Kidney capillary endothelial cell (primary cell): ENCODE measurements around the gene CYP27C1.
"Not testable (repeated sequence)": the region's sequence is repeated elsewhere in the genome, so short reads cannot be mapped to it uniquely, and the experiment has no call there.

Experiments used
- DNase-seq: peaks from one replicate; pipeline ENCODE4 v3.0.0-alpha.2; 2018; ENCODE audit warnings: low spot score

The CYP27C1 gene, protein sequence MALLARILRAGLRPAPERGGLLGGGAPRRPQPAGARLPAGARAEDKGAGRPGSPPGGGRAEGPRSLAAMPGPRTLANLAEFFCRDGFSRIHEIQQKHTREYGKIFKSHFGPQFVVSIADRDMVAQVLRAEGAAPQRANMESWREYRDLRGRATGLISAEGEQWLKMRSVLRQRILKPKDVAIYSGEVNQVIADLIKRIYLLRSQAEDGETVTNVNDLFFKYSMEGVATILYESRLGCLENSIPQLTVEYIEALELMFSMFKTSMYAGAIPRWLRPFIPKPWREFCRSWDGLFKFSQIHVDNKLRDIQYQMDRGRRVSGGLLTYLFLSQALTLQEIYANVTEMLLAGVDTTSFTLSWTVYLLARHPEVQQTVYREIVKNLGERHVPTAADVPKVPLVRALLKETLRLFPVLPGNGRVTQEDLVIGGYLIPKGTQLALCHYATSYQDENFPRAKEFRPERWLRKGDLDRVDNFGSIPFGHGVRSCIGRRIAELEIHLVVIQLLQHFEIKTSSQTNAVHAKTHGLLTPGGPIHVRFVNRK

DNA sequence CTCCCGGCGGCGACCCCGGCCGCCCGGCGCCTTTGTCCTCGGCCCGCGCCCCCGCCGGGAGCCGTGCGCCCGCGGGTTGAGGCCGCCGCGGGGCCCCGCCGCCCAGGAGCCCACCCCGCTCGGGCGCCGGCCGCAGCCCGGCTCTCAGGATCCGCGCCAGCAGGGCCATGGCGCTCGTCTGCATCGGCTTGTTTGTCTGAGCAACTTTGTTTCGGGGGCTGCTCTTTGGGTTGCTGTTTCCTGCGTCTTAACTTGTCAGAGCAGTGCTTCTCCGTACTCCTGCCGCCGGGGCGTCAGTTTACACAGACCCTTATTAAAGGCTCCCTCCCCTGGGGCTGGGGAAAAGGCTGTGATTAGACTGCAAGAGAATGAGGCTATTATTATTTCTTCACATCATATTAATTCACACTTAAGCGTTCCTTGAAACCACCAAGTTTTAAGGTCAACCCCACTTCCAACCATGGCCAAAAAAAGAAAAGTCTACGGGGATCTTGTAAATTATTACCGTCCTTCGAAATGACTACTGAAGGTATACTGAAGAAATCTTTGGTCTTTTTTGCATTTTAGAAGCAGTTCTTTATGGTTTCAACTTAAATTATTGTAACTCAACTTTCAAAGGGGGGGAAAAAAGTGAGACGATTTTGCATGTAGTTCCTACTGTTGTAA, at the start of gene CYP27C1:
Gene CYP27C1 (minus strand): TSS at position 198 of the 666 bp plus-strand sequence. CDS start 29 bp downstream, at position 169.
- no peak for DNase-seq

DNA sequence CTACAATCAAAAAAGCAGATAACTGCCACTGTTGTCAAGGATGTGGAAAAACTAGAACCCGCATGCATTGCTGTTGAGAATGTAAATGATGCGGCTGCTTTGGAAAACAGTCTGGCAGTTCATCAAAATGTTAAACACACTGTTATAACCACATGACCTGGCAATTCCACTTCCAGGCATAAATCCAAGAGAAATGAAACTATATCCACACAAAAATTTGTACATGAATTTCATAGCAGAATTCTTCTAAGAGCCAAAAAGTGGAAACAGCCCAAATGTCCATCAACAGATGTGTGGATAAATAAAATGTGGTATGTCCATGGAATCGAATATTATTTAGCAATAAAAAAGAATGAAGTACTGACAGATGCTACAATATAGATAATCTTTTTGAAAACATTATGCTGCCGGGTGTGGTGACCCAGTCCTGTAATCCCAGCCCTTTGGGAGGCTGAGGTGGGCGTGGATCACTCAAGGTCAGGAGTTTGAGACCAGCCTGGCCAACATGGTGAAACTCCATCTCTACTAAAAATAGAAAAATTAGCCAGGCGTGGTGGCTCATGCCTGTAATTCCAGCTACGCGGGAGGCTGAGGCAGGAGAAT, 41.8 kb upstream of the CYP27C1 start:
- DNase-seq: no peak

DNA sequence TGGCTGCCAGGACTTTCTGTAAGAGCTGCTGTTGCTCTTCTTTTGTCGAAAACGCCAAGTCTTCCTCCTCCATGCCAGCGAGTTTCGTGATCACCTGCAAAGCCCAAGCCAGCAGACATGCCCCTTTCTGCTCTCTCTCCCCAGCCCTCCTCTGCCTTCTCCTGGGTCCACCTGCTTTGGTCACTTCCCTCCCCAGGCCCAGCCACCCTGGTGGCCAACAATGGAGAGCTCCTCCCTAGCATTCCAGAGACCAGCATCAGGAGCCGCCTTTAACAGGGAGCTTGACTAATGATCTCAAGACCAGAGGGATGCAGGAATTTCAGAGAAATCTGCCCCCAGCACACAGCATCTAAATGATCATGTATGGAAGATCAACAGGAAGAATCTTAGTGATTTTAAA, 39.3 kb upstream of the CYP27C1 start:
- DNase-seq: no peak

DNA sequence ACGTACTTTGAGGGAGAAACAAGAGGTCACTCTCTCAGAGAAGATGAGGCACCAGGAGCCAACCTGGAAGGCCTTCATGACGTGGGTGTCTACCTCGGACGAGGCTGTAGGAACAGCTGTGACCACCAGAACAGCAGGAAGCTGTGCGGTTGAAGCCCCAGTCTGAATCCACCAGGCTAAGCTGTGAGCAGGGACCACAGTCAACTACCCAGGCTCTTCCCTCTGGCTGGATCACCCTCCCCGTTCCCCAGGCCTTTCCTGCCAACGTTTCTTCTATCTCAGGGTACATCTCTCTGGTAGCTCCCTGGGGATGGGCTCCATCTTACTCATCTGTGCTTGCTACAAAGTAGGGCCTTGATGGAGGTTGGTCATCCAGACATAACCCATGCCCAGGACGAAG, 36.8 kb upstream of the CYP27C1 start:
- DNase-seq: no peak

DNA sequence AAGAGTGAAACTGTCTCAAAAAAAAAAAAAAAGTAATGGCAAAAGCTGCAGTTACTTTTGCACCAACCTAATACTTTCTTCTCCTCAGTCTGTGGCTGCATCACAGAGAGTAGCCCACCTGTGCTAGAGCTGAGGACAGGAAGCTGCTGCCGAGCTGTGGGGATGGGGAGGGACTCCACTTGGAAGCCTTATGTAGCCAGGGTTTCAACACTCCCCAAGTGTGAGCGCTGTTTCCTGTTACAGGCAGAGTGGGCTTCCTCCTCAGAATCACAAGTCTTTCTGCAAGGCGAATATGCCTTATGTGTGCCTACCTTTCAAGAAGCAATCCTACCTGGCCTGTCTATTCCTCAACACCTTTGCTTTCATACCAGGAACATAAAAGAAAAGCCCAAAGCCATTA, 36.3 kb upstream of the CYP27C1 start:
- DNase-seq: no peak

DNA sequence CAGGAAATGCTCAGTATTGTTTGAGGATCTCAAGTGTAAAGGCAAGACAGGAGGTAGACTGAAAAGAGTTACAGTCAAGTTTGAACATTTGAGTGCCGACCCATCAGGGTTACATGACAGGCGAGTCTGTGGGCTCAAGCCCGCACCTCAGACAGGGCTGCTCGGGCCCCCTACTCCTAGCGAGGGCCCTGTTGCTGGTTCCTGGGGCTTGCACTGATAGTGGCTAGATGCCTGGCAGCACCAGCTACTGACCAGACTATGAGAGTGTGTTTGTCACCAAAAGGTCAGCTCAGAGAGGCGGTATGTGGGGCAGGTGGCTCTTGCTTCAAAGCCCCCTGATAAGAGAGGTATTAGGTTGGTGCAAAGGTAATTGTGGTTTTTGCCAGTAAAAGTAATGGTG, 35.6 kb upstream of the CYP27C1 start:
- DNase-seq: no peak

DNA sequence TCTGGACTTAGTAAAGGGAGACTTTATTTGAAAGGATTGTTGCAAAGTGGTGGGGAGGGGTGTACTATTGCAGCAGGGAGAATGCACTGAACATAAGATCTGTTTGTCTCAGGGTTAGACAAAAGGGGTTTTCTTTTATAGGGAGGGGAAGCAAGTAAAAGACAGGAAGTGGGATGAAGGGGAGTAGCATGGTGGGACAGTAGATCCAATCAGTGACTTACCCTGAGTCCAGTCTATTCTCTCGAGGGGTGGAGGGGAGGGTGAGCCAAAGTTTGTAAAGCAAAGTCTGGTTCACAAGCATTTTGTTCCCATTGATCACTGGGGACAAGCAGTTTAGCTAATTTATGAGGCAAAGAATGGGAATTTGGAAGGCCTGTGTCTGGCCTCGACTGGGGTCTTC, 35.0 kb upstream of the CYP27C1 start:
- DNase-seq: no peak

DNA sequence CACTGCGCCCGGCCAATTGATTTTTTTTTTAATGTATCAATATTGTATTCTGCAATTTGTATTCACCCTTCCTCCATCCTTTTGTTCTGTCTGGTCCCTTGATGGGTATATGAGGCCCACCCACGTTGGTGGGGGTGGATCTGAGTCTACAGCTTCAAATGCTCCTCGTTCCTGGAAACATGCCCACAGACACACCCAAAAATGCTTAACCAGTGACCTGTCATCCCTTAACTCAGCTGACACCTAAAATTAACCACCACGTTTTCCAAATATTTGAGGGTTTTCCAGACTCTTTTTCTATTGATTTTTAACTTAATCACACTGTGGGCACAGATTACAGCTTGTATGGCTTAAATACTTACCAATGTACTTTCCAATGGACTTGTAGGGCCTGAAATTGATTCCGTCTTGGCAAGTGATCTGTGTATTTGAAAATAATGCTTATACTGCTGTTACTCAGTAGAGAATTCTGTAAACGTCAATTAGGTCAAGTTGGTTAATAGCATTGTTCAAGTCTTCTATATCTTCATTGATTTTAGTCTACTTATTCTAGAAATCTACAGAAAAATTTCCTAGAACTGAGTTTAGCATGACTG, 34.4 kb upstream of the CYP27C1 start:
- no peak for DNase-seq

DNA sequence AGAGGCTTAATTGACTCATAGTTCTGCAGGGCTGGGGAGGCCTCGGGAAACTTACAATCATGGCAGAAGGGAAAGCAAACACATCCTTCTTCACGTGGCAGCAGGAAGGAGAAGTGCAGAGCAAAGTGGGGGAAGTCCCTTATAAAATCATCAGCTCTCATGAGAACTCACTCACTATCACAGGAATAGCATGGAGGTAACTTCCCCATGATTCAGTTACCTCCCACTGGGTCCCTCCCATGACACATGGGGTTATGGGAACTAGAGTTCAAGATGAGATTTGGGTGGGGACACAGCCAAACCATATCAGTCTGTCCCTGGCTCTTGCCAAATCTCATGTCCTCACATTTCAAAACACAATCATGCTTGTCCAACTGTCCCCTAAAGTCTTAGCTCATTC, 21.1 kb upstream of the CYP27C1 start:
- DNase-seq: not testable (repeated sequence)

DNA sequence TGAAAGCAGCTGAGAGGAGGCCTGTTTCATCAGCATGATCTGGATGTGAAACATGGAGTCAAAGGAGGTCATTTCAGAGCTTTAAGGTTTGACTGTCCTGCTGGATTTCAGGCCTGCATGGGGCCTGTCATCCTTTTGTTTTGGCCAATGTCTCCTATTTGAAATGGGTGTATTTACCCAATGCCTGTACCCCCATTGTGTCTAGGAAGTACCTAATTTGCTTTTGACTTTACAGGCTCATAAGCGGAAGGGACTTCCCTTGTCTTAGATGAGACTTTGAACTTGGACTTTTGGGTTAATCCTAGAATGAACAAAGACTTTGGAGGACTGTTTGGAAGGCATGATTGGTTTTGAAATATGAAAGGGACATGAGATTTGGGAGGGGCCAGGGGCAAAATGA, 19.3 kb upstream of the CYP27C1 start:
- no peak for DNase-seq

DNA sequence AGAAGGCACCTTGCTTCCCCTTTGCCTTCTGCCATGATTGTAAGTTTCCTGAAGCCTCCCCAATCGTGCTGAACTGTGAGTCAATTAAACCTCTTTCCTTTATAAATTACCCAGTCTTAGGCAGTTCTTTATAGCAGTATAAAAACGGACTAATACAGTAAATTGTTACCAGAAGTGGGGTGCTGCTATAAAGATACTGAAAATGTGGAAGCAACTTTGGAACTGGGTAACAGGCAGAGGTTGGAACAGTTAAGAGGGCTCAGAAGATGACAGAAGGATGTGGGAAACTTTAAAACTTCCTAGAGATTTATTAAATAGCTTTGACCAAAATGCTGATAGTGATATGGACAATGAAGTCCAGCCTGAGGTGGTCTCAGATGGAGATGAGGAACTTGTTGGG, 17.7 kb upstream of the CYP27C1 start:
- DNase-seq: not testable (repeated sequence)

DNA sequence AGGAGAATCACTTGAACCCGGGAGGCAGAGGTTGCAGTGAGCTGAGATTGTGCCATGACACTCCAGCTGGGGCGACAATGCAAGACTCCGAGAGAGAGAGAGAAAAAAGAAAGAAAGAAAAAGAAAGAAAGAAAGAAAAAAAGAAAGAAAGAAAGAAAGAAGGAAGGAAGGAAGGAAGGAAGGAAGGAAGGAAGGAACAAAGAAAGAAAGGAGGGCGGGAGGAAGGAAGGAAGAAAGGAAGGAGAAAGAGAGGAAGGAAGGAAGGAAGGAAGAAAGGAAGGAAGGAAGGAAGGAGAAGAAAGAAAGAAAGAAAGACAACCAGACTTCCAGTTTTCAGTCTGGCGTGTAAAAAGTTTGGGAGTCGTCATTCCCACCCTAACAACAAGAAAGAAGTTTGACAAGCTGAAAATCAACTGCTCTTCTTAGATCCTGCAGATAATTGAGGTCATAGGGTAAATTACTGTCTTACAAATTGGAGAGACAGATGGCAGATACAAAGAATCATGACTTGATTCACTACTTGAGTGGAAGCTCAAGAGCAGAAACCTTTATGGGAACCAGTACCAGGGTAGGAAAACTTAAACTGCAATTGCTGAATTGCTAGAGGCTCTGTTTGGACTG, 15.1 kb upstream of the CYP27C1 start:
- DNase-seq: no peak

DNA sequence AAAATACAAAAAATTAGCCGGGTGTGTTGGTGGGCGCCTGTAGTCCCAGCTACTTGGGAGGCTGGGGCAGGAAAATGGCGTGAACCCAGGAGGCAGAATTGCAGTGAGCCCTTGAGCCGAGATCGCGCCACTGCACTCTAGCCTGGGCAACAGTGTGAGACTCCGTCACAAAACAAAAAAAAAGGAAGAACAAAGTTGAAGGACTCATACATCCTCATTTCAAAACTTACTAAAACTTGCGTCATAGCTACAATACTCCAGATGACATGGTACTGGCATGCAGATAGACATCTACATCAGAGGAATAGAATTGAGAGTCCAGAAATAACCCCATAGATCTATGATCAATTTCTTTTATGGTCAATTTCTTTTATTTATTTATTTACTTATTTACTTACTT, 13.6 kb upstream of the CYP27C1 start:
- DNase-seq: no peak

DNA sequence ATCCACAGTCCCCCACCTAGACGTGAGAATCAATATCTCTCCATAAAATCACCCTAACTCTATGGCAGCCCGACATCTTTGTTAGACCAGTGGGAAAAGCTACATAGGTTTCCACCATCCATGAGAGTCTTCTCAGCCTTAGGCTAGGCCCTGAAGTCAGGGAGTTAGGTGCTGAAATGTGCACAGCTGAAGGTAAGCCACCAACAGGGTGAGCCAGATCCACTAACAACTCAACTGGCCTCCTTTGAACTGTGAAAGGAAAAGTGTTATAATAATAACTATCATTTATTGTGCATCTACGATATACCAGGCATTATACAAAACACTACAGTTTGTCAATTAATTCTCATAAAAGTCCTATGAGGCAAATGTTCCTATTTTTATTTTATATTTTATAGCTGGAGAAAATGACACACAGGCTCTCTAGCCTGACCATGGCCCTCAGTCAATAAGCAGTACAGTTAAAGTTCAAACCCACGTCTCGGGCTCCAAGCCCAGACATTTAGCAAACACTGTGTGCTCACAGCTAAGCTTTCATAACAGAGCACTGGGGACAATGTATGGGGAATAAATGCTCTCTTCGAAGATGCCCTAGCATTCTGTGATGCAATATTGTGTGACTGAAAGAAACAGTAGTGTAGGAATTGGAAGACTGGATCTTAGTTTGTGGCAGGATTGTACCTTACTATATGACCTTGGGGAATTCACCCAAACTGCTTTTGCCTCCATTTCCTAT, 11.2 kb upstream of the CYP27C1 start:
- DNase-seq: no peak

DNA sequence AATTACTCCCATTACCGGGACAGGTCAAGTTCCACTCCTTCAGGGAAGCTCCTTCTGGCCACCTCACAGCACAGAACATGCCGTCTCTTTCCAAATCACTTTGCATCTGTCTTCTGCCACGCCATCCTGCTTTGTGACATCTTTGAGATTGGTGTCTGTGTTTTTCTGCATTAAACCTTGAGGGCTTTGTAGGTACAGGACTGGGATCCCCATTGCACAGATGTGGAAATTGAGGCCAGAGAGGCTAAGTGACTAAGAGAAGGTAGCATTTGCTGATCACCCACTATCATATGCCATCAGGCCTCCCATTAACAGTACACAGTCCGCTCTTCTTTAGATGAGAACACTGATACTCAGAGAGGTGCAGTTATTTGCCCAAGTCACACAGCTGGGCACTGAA, 9.5 kb upstream of the CYP27C1 start:
- DNase-seq: no peak

DNA sequence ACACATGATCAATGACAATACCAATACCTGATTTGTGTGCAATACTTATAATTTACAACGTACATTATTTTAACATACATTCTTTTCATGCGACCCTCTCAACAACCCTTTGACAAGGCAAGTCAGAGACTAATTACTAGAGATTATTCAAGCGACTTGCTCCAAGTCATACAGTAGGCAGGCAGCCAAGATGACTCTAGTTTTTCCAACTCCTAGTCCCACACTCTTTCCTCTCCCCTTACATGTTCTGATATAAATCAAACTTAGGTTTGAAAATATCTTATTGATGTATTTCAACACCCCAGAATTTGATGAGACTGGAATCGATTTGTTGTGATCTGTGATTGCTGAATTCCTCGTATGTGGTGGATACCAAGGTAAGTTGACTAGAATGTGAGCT, 8.0 kb upstream of the CYP27C1 start:
- DNase-seq: no peak

DNA sequence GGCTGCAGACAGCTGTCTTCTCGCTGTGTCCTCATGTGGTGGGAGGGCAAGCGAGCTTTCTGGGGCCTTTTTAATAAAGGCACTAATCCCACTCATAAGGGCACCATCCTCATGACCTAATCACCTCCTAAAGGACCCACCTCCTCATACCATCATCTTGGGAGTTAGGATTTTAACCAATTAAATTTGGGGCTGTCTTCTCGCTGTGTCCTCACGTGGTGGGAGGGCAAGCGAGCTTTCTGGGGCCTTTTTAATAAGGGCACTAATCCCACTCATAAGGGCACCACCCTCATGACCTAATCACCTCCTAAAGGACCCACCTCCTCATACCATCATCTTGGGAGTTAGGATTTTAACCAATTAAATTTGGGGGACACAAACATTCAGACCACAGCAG, 7.2 kb upstream of the CYP27C1 start:
- DNase-seq: not testable (repeated sequence)

DNA sequence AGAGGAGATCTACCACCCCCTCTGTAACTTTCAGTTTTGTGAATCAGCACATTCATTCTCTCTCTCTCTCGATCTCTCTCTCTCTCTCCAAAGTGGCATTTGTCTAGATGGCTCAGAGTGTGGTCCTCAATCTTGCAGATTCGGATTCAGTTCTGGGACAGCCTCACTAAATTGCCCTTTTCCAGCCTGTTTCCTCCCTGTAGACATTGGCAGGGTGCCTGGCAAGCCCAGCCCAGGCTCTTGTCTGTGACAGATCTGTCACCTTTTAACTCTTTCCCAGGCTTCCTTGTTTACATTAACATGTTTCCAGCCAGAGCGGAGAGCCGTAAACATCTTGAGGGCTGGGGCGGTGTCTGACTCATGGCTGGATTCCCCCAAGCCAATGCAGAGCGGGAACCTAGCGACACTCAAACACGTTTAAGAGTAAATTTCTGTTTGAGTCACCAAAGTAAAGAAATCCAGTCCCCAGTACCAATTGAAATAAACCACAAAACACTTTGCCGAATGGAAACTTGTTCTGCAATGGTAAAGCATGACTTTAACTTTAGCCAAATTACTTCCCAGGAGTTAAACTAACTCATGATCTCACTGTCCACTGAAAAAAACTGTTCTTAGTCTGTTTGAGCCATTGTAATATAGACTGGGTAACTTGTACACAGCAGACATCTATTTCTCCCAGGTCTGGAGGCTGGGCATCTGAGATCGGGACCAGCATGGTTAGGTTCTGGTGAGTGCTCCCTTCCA, 6.6 kb upstream of the CYP27C1 start:
- peak; percentile 56 for DNase-seq

DNA sequence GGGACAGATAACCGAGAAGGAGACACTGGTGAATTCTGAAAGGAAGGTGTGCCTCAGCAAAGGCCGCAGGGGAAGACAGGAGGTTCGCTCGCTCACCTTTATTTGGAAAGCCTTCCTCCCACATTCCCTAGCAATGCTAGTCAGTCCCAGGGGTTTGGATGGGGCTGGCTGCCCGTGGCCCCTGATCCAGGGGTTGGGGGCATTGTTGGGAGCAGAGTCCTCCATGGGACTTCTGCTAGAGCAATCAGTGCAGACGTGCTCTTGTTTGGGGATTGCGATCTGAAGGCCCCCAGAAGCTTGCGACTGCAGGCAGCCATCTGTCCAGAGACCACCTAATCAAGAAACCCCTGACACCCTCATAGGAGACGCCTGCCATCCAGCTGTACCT, 6.0 kb upstream of the CYP27C1 start:
- no peak for DNase-seq

DNA sequence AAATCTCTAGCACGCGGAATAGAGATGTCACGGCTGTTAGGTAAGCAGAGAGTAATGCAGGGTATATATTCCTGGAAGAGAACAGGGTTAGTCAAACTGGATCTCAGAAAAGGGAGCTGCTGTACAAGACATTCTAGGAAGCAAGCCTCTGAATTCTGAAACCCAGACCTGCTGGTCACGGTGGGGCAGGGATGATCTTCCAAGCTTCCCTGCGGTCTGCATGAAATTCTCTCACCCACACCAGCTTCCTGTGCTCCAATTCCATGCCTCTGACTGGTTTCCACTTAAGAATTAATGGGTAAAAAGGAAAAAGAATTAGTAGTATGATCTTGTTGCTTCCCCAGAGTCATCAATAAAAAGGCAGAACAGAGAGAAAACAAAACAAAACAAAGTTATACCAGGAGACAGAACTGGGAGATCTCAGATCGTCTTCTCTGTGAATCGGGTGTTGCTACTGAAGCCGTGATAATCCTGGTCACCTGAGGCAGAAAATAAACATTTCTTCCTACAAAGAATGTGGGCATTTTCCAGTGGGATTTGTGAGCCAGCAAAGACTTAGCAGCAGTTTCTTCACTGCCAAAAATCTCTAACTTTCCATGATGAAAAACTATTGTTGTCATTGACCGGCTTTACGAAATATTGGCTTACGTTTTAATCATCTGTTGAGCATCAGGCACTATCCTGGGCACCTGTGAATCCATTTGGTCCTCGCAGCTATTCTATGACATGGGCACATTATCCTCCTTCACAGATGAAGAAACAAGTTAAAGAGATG, 5.3 kb upstream of the CYP27C1 start:
- DNase-seq: no peak
